ENCODE results near the gene PLEKHG7.

Gene PLEKHG7

GRCh38 chr12:92803903-92804302 lies 101.1 kb downstream of the PLEKHG7 start:
- no peak for DNase-seq (ENCODE audit: low read depth)

DNA sequence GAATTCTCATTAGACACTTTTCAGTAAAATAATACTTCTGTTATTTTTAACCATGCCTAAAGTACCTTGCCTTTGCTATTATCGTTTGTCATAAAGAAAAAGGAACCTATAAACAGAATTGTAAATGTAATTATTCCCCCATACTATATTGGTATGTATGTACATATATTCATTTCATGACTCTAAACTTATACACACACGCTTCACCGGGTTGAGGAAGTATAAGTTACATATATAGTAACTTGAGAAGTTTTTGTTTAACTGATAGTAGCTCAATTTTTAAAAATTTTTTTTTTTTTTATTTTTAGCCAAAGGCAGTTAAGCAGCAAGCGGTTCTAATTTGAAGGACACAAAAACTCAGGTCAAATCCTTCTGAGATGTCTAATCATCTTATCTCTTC lies 107.6 kb downstream of the PLEKHG7 start:
- DNase-seq (ENCODE audit: low read depth) = no peak

DNA sequence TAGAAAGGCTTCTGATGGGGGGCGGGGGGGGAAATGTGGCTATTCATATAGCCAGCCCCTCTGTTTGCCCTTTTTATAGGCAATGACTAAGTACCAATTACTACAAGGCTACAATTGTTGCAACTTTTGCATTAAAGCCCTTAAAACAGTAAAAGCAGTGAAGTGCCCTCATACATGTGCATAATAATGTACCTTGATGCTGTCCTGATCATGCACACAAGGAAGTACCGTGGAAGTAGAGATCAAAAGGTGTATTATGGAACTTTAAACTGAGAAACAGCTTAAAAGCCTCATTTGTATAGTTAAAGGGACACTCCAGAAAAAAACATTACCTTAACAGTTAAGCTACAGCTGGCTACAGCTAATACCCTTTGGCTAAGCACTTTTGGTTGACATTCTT lies 111.8 kb downstream of the PLEKHG7 start:
- DNase-seq (ENCODE audit: low read depth) = no peak

GRCh38 chr12:92821142-92821541 lies 118.4 kb downstream of the PLEKHG7 start:
- DNase-seq (ENCODE audit: low read depth) = no peak
